Measurements from ENCODE around the gene MORN1.

MORN1 gene

DNA sequence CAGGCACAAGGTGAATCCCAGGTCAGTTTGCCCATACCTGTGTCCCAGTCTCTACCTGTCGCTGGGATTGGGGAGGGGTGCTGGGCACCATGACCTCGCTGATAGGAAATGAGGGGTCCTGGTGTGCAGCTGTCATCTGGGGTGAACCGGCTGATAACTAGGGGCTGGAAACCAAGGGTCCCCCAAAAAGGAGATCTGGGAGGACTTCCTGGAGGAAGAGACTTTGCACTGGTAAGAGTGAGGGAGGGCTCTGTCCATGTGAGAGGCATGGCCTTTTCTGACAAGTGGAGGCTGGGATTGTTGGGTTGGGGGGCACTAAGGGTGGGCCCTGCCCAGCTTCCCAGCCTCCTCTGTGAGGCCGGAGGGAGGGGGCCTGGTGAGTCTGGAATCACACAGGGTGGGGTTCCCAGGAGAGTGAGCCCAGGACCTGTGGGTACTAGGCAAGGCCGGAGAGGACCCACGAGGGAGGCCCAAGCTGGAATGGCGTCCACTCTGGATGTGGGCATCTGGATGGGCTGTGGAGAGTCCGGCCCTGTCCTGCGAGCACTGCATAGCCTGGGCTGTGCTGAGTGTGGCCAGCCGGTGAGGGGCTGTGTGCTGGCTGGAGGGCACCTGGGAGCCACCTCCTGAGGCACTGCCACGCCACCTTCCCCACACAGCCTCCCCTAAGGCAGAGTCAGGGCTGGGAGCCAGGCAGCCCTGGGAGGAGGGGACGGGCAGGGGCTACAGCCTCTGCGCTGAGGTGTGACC lies 25.9 kb upstream of the MORN1 start:
- DNase-seq (ENCODE audit: low read depth, low spot score), result no peak
- Histone ChIP-seq H3K36me3 (ENCODE audit: insufficient read depth, low read length) (no peaks in the 10 kb centered on the region), H3K9ac (ENCODE audit: insufficient read length) (no peak overlapping the region), H3K9me3 (ENCODE audit: low read depth, low read length) (no peaks in the 10 kb centered on the region), H3K27ac (no peak overlapping the region), H3K4me3 (no peak overlapping the region)
- TF ChIP-seq FOXP2 (optimal IDR thresholded peaks at IDR 0.05; ENCODE audit: control extremely low read depth, extremely low read length, insufficient read depth) (no peak), POLR2AphosphoS5 (IDR thresholded peaks at IDR 0.05; ENCODE audit: borderline replicate concordance, low read depth, low read length) (no peak), EZH2 (IDR thresholded peaks at IDR 0.05) (no peak)

DNA sequence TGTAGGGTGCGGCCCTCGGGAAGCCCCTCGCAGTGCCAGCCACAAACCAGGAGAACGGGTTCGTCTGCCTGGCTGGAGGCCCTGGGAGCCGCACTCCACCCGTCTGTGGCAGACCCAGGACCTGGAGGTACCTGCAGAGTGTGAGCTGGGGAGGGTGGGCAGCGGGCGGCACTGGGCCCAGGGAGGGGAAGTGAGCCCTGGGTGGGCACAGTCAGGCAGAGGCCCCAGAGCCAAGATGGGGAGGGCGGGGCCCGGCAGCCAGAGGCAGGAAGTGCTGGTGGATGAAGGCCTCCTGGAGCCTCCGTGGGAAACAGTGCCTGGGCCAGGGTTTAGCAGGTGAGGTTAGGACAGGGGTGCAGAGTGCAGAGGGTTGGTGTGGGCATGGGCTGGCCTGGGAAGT lies 25.0 kb upstream of the MORN1 start:
- no peak for DNase-seq (ENCODE audit: low read depth, low spot score)

DNA sequence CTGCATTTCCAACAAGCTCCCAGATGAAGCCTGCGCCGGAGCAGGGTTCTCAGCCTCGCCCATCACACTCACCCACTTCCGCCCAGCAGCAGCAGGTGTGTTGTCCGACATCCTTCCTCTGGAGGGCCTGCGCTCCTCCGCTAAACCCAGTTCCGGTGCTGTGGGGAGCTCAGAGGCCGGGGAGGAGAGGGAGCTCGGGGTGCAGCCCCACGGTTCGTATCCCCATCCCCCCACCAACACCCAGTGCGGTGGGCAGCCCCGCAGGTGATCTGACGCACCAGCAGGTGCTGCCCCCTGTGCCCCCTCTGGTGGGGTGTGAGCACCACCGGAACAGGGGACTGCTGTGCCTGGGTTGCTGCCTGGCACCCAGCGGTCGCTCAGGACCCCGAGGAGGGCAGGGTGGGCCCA lies 24.5 kb upstream of the MORN1 start:
- no peaks in the 10 kb centered on the region for H3K36me3 ChIP-seq (ENCODE audit: insufficient read depth, low read length)
- TF ChIP-seq POLR2AphosphoS5 (IDR thresholded peaks at IDR 0.05; ENCODE audit: borderline replicate concordance, low read depth, low read length) (no peak), EZH2 (IDR thresholded peaks at IDR 0.05) (no peak), FOXP2 (optimal IDR thresholded peaks at IDR 0.05; ENCODE audit: control extremely low read depth, extremely low read length, insufficient read depth) (no peak)
- no peaks in the 10 kb centered on the region for H3K9me3 ChIP-seq (ENCODE audit: low read depth, low read length)
- H3K9ac ChIP-seq (ENCODE audit: insufficient read length), result no peak overlapping the region
- DNase-seq (ENCODE audit: low read depth, low spot score), result no peak
- H3K4me3 ChIP-seq, result no peak overlapping the region
- no peak overlapping the region for H3K27ac ChIP-seq

More for the DNA sequence above, 25.0 kb upstream of the MORN1 start:
- H3K9ac ChIP-seq (ENCODE audit: insufficient read length), result no peak overlapping the region
- no peak overlapping the region for H3K4me3 ChIP-seq
- H3K27ac ChIP-seq, result no peak overlapping the region
- no peaks in the 10 kb centered on the region for H3K9me3 ChIP-seq (ENCODE audit: low read depth, low read length)
- no peaks in the 10 kb centered on the region for H3K36me3 ChIP-seq (ENCODE audit: insufficient read depth, low read length)
- no peak for TF ChIP-seq EZH2 (IDR thresholded peaks at IDR 0.05)
- no peak for TF ChIP-seq POLR2AphosphoS5 (IDR thresholded peaks at IDR 0.05; ENCODE audit: borderline replicate concordance, low read depth, low read length)
- no peak for TF ChIP-seq FOXP2 (optimal IDR thresholded peaks at IDR 0.05; ENCODE audit: control extremely low read depth, extremely low read length, insufficient read depth)

DNA sequence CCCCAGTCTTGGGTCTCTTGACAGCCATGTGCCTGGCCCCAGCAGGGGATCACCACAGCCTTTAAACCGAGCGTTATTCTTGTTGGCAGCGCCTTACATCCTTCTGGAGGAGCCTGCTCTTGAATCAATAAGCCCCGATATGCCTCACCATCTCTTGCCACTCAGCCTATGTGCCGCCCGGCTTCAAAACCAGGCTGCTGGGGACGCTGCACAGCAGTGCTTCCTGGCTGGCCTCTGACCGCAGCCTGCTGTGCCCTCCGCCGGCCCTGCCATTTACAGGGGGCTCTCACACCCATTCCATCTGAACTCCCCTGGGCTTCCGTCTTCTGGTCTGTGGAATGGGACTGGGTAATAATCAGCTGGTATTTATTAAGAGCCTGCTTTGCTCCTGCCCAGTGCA lies 24.0 kb upstream of the MORN1 start:
- Histone ChIP-seq H3K9ac (ENCODE audit: insufficient read length) (no peak overlapping the region), H3K9me3 (ENCODE audit: low read depth, low read length) (no peaks in the 10 kb centered on the region), H3K4me3 (no peak overlapping the region), H3K36me3 (ENCODE audit: insufficient read depth, low read length) (no peaks in the 10 kb centered on the region), H3K27ac (no peak overlapping the region)
- DNase-seq (ENCODE audit: low read depth, low spot score), result no peak
- no peak for TF ChIP-seq FOXP2 (optimal IDR thresholded peaks at IDR 0.05; ENCODE audit: control extremely low read depth, extremely low read length, insufficient read depth)
- TF ChIP-seq POLR2AphosphoS5 (IDR thresholded peaks at IDR 0.05; ENCODE audit: borderline replicate concordance, low read depth, low read length), result no peak
- no peak for TF ChIP-seq EZH2 (IDR thresholded peaks at IDR 0.05)

DNA sequence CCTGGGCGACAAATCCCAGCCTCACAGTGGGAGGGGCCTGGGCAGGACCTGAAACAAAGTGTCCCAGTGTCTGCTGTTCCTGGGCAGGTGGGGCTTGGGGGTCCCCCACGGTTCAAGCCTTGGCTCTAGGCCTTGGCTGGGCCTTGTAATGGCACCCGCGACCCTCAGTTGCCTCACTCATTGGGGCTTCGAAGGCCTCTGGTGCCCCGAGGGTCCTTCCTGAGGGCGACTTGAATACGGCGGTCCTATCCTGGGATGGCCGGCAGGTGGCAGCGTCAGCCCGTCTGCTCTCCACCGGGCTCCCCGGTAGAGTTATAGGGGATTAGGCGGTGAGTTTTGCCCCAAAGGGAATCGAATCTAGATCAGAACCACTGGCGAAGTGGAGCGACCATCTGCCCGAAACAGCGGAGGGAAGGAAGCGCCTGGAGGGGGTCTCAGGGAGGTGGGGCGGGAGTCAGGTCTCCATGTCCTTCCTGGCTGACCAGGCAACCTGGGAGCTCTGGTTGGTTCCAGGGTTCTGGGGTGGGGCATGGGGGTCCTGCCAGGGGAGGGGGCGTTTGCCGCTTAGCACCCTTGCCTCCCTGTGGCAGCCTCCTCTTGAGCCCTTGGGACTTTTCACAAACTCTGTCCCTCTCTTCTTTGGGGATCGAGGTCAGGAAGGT lies 23.1 kb upstream of the MORN1 start:
- Histone ChIP-seq H3K9me3 (ENCODE audit: low read depth, low read length) (no peaks in the 10 kb centered on the region), H3K27ac (no peak overlapping the region), H3K36me3 (ENCODE audit: insufficient read depth, low read length) (no peaks in the 10 kb centered on the region), H3K4me3 (peak overlapping the region; percentile 18), H3K9ac (ENCODE audit: insufficient read length) (no peak overlapping the region)
- DNase-seq (ENCODE audit: low read depth, low spot score), result no peak
- TF ChIP-seq EZH2 (IDR thresholded peaks at IDR 0.05) (no peak), FOXP2 (optimal IDR thresholded peaks at IDR 0.05; ENCODE audit: control extremely low read depth, extremely low read length, insufficient read depth) (no peak), POLR2AphosphoS5 (IDR thresholded peaks at IDR 0.05; ENCODE audit: borderline replicate concordance, low read depth, low read length) (no peak)

DNA sequence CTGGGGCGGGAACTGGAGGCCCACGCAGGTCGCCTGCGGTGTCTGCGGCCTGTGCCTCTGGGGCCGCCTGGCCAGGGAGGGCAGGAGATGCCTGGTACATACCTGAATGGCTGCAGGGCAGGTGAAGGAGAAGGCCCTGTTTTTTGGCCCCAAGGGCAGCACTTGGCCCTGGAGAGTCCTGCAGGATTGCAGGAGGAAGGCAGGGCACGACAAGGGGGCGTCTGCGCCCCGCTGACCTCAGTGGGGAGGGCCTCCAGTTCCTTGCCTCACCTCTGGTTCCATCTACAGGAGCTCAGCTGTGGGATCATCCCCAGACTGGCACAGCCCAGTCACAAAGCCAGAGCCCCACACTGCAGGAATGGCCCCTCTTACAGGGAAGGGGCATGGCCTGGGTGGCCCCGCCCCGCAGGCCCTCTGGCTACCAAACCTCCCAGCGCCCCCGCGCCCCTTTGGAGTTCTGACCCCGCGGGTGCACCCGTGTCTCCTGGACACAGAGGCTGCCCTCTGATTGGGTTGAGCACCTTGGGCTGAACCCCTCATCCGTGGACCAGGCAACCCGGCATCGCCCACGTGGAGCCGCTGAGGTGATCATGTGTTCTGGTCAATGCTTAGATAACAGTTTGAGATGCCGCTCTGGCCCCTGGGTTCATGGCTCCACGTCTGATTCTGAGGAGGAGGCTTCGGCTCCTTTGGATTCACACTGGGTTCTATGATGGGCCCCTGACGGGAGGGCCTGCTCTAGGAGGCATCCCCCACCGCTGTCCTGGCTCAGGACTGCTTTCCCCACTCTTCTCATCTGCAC lies 22.3 kb upstream of the MORN1 start:
- Histone ChIP-seq H3K4me3 (peak overlapping the region; percentile 96), H3K9me3 (ENCODE audit: low read depth, low read length) (no peaks in the 10 kb centered on the region), H3K27ac (no peak overlapping the region), H3K36me3 (ENCODE audit: insufficient read depth, low read length) (no peaks in the 10 kb centered on the region), H3K9ac (ENCODE audit: insufficient read length) (peak overlapping the region; percentile 66)
- no peak for DNase-seq (ENCODE audit: low read depth, low spot score)
- no peak for TF ChIP-seq FOXP2 (optimal IDR thresholded peaks at IDR 0.05; ENCODE audit: control extremely low read depth, extremely low read length, insufficient read depth)
- TF ChIP-seq POLR2AphosphoS5 (IDR thresholded peaks at IDR 0.05; ENCODE audit: borderline replicate concordance, low read depth, low read length), result no peak
- TF ChIP-seq EZH2 (IDR thresholded peaks at IDR 0.05), result no peak

DNA sequence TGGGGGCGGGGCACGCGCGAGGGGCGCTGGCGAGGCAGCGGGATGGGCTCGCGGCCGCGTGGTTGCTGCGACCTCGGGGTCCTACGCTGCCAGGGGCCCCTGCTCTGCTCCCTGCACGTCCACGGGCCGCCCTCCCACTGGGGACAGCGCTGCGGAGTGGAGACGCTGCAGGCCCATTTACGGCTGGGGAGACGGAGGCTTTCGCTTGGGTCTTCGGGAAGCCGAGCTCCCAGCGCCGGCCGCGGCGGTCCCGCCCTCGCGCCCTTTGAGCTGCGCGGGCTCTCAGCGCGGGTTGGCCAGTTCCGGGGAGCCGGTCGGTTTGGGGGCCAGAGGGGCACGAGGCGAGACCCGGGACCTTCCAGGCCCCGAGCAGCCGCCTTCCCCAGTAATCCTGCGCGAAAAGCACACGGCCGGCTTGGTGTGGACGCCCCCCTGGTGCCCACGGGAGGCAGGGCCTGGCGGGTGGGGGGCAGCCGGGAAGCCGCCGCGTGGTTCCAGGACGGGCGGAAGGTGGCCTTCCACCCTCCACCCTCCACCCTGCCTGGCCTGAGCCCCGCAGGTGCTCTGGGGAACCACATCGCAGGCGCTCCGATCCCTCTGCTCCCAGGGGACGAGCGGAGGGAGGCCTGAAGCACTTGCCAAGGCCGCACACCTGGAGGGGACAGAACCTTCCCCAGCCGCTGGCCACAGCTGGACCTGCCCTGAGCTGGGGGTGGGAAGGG lies 21.6 kb upstream of the MORN1 start:
- H3K36me3 ChIP-seq (ENCODE audit: insufficient read depth, low read length), result no peaks in the 10 kb centered on the region; the same call in 1 of the 2 replicates
- DNase-seq (ENCODE audit: low read depth, low spot score), result no peak
- TF ChIP-seq FOXP2 (optimal IDR thresholded peaks at IDR 0.05; ENCODE audit: control extremely low read depth, extremely low read length, insufficient read depth) (peak; percentile 74), EZH2 (IDR thresholded peaks at IDR 0.05) (no peak), POLR2AphosphoS5 (IDR thresholded peaks at IDR 0.05; ENCODE audit: borderline replicate concordance, low read depth, low read length) (peak; percentile 85; the same call in 1 of the 2 replicates)
- H3K4me3 ChIP-seq, result peak overlapping the region; percentile 96
- no peaks in the 10 kb centered on the region for H3K9me3 ChIP-seq (ENCODE audit: low read depth, low read length)
- H3K9ac ChIP-seq (ENCODE audit: insufficient read length), result peak overlapping the region; percentile 66
- no peak overlapping the region for H3K27ac ChIP-seq

All from SK-N-MC (cell line).